ENCODE measurements around the gene ITGA1.

- TF ChIP-seq REST (IDR thresholded peaks at IDR 0.05; ENCODE audit: insufficient read depth in 1 of 2, low read depth in 2 of 2, low read length in 1 of 2) (no peak), SIN3A (IDR thresholded peaks at IDR 0.05; ENCODE audit: borderline replicate concordance, insufficient read depth, low read depth, low read length) (no peak), CTCF (IDR thresholded peaks at IDR 0.05) (no peak)
These were observed 206.6 kb downstream of the ITGA1 start for GRCh38 chr5:52994266-52994665.

All from Panc1 (cell line).